HL-60 (cell line): ENCODE measurements around the gene ANKRD35.

Experiments
- GABPA ChIP-seq: IDR thresholded peaks from 2 replicates; pipeline ENCODE4 v1.6.1; 2012; ENCODE audit warnings: low read depth
- POLR2AphosphoS5 ChIP-seq: IDR thresholded peaks from 2 replicates; pipeline ENCODE4 v1.6.1; 2012; ENCODE audit warnings: low read depth
- TF ChIP-seq, protein P1 (sequence below): IDR thresholded peaks from one replicate; pipeline ENCODE4 v1.5.1; 2011; ENCODE audit warnings: low read length, control low read depth, inconsistent platforms; ENCODE audit not compliant: insufficient read depth

DNA sequence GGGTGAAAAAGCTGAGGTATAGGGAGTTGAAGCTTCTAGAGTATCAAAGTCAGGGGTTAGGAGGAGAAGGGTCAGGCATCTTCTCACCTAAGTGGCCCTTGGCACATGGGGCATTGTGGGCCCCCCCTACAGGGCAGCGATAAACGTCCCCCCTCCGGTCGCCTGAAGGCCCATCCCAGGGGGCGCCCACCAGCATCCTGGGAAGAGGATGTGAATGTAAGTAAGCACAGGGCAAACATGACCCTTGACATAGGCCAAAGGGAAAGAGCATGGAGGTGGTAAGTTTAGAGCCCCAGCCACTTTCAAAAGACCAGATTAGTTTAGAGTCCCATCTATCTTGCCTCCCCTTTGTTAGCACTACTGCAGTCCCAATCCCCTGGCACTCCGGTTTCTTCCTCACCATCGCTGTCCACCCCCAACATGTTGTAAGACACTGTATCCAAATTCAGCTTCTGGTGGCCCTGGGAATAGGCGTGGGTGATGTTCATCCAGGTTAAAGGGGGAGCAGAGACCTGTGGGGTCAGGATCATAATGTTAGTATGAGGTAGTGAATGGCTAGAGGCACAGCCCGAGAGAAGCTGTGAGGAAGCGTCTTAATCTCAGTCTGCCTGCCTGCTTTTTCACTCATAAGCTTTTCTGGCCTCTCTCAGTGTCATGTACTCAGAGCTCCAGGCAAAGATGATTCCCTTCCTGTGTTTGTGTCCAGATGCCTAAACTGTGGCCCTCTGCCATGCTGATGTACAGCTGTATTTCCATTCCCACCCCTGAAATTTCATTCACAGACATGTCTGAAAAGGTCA lies 21.5 kb upstream of the ANKRD35 start:
- TF ChIP-seq, protein P1, sequence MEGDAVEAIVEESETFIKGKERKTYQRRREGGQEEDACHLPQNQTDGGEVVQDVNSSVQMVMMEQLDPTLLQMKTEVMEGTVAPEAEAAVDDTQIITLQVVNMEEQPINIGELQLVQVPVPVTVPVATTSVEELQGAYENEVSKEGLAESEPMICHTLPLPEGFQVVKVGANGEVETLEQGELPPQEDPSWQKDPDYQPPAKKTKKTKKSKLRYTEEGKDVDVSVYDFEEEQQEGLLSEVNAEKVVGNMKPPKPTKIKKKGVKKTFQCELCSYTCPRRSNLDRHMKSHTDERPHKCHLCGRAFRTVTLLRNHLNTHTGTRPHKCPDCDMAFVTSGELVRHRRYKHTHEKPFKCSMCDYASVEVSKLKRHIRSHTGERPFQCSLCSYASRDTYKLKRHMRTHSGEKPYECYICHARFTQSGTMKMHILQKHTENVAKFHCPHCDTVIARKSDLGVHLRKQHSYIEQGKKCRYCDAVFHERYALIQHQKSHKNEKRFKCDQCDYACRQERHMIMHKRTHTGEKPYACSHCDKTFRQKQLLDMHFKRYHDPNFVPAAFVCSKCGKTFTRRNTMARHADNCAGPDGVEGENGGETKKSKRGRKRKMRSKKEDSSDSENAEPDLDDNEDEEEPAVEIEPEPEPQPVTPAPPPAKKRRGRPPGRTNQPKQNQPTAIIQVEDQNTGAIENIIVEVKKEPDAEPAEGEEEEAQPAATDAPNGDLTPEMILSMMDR = no peak
- TF ChIP-seq GABPA = no peak
- TF ChIP-seq POLR2AphosphoS5 = no peak
